ENCODE results near the gene SOST.

SOST gene

DNA sequence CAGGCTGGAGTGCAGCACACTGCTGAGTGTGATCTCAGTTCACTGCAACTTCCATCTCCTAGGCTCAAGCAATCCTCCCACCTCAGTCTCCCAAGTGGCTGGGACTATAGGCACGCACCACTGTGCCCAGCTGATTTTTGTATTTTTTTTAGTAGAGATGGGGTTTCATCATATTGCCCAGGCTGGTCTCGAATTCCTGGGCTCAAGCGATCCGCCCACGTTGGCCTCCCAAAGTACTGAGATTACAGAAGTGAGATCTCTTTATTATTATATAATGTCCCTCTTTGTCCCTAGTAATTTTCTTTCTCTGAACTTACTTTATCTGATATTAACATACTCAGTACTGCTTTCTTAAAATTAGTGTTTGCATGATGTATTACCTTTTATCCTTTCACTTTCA, 29.9 kb upstream of the SOST start:
- Histone ChIP-seq H3K9me3 (ENCODE audit: insufficient read depth, low read depth, low read length) (no peaks in the 10 kb centered on the region), H3K4me3 (ENCODE audit: low read length) (no peak overlapping the region), H3K27ac (ENCODE audit: low read length) (no peak overlapping the region), H3K36me3 (ENCODE audit: insufficient read depth, low read depth, low read length) (no peaks in the 10 kb centered on the region), H3K27me3 (ENCODE audit: insufficient read depth, low read length) (no peaks in the 10 kb centered on the region), H3K4me1 (ENCODE audit: insufficient read depth, low read length) (no peaks in the 10 kb centered on the region; the same call in 1 of the 2 replicates), H3K9ac (ENCODE audit: low read depth, low read length) (no peak overlapping the region)

DNA sequence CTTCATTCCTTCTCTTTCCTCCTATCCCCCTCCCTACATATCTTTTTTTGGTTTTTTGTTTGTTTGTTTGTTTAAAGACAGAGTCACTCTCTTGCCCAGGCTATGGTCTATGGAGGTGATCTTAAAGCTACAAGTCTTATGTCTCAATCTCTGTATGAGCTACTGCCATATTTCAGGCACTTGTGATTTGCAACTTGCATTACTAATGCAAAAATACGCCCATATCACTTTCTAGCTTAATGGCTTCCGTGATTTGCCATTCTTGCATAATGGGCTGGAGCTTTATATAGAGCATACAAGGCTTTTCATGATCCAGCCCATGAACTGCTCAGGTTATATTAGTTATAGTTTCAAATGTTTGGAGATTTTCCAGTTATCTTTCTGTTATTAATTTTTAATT, 29.1 kb upstream of the SOST start:
- H3K4me1 ChIP-seq (ENCODE audit: insufficient read depth, low read length): no peaks in the 10 kb centered on the region; the same call in 1 of the 2 replicates

DNA sequence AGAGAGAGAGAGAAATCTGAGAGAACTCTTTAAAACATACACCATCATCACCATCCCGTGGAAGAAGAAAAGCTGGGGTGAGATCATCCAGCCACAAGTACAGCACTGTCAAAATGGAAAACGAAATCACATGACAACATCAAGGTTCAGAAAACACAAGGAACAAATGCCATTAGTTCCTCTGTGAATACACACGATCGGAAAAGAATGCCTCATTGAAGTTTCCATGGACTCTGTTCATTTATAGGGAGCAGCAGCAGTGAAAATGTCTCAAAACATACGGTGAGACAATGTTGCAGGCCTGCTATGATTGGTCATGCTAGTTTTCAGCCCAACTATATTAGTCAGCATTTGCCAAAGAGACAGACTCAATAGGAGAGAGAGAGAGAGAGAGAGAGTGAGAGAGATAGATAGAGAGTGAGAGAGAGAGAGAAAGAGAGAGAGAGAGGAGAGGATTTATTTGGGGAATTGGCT, 26.1 kb upstream of the SOST start:
- no peaks in the 10 kb centered on the region for H3K9me3 ChIP-seq (ENCODE audit: insufficient read depth, low read depth, low read length)
- H3K27me3 ChIP-seq (ENCODE audit: insufficient read depth, low read length): peaks cover 15% of the 10 kb centered on the region
- H3K36me3 ChIP-seq (ENCODE audit: insufficient read depth, low read depth, low read length): no peaks in the 10 kb centered on the region
- H3K4me1 ChIP-seq (ENCODE audit: insufficient read depth, low read length): no peaks in the 10 kb centered on the region
- no peak overlapping the region for H3K9ac ChIP-seq (ENCODE audit: low read depth, low read length)
- no peak overlapping the region for H3K27ac ChIP-seq (ENCODE audit: low read length)
- H3K4me3 ChIP-seq (ENCODE audit: low read length): no peak overlapping the region

More for the DNA sequence above, 29.1 kb upstream of the SOST start:
- no peaks in the 10 kb centered on the region for H3K27me3 ChIP-seq (ENCODE audit: insufficient read depth, low read length)
- H3K9me3 ChIP-seq (ENCODE audit: insufficient read depth, low read depth, low read length): no peaks in the 10 kb centered on the region
- H3K36me3 ChIP-seq (ENCODE audit: insufficient read depth, low read depth, low read length): no peaks in the 10 kb centered on the region
- H3K4me3 ChIP-seq (ENCODE audit: low read length): no peak overlapping the region
- H3K9ac ChIP-seq (ENCODE audit: low read depth, low read length): no peak overlapping the region
- no peak overlapping the region for H3K27ac ChIP-seq (ENCODE audit: low read length)

DNA sequence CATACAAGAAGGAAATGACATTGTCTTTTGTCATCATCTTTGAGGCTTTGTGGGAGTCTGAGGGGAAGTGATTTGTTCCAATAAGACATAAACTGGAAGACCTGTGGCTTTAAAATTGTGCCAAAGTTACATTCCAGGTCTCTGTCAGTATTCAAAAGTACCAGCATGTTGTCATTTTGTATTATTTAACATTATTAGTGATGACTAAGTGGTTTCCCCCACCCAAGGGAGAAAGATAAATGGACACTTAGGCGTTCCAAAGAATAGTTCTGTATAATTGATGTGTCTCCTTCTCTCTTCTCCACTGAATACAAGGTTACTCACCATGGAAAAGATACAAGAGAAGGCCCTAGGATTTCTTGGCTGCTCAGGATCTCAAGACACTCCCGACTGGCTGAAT, 25.5 kb upstream of the SOST start:
- H3K9me3 ChIP-seq (ENCODE audit: insufficient read depth, low read depth, low read length): no peaks in the 10 kb centered on the region
- H3K36me3 ChIP-seq (ENCODE audit: insufficient read depth, low read depth, low read length): no peaks in the 10 kb centered on the region
- H3K27ac ChIP-seq (ENCODE audit: low read length): no peak overlapping the region
- no peak overlapping the region for H3K9ac ChIP-seq (ENCODE audit: low read depth, low read length)
- no peak overlapping the region for H3K4me3 ChIP-seq (ENCODE audit: low read length)
- peaks cover 3% of the 10 kb centered on the region; the same call in 1 of the 2 replicates for H3K4me1 ChIP-seq (ENCODE audit: insufficient read depth, low read length)
- H3K27me3 ChIP-seq (ENCODE audit: insufficient read depth, low read length): peaks cover 21% of the 10 kb centered on the region

DNA sequence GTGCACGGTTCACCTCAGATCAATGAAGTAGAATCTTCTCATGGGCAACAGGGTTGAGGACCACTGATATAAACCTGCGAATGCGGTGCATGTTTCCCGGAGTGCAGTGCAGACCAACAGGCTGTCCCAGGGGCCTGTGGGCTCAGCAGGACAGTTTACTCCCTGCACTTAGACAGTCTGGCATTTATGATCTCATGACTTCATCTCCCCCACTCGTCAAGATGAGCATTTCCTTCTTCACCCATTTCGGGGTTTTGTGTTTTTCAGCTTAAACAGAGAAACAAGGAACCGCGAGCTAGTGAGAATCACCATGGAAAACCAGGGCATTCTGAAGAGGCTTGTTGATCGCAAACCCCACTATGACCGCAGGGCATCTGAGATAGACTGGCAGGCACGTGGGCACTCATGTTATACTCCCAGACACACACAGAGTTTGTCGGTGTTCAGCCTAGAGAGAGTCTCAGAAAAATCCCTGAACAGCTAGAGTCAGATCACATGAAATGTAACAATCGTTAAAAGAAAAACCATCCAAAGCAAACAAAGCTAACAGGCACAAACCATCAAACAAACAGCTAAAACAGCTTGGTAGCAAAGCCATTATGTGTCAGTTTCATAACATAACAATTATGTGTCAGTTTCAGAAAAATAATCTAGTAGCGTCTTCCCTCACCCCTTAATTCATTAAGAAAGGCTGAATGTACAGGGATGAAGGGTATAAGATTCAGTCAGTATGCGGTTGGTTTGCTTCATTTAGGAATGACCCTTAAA, 24.5 kb upstream of the SOST start:
- Histone ChIP-seq H3K9me3 (ENCODE audit: insufficient read depth, low read depth, low read length) (no peaks in the 10 kb centered on the region), H3K27ac (ENCODE audit: low read length) (no peak overlapping the region), H3K27me3 (ENCODE audit: insufficient read depth, low read length) (peaks cover 22% of the 10 kb centered on the region)

DNA sequence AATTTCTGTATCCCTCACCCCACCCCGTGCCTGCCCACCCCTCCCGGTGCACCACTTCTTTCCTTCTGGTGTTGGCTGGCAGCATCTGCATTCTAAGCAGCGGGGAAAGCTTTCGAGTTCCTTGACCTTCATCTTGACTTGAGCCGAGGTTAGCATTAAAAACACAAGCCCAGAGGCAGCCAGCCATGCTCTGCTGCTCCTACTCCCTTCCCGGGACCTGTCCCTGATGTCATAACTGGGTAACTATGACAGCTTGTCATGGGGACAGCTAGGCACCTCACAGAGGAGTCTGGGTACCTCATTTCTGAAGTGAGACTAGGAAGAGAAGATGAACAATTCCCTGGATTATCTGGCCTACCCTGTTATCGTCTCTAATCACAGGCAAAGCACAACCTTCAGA, 21.5 kb upstream of the SOST start, which contains the start of gene CFAP97D1:
TSS of gene CFAP97D1 (plus strand) at position 301 of the 400 bp plus-strand sequence. CDS start at position 329, 28 bp downstream.
- Histone ChIP-seq H3K27ac (ENCODE audit: low read length) (no peak within 1 kb of the TSS), H3K27me3 (ENCODE audit: insufficient read depth, low read length) (peaks cover 22% of the 10 kb centered on the region), H3K9ac (ENCODE audit: low read depth, low read length) (peak within 1 kb of the TSS; percentile 55; the same call in 1 of the 2 replicates), H3K4me3 (ENCODE audit: low read length) (peak within 1 kb of the TSS; percentile 81), H3K9me3 (ENCODE audit: insufficient read depth, low read depth, low read length) (no peaks in the 10 kb centered on the region), H3K4me1 (ENCODE audit: insufficient read depth, low read length) (peaks cover 3% of the 10 kb centered on the region; the same call in 1 of the 2 replicates), H3K36me3 (ENCODE audit: insufficient read depth, low read depth, low read length) (peaks cover 7% of the 10 kb centered on the region; the same call in 1 of the 2 replicates)

More for the DNA sequence above, 24.5 kb upstream of the SOST start:
- Histone ChIP-seq H3K36me3 (ENCODE audit: insufficient read depth, low read depth, low read length) (no peaks in the 10 kb centered on the region), H3K4me1 (ENCODE audit: insufficient read depth, low read length) (peaks cover 3% of the 10 kb centered on the region; the same call in 1 of the 2 replicates), H3K9ac (ENCODE audit: low read depth, low read length) (no peak overlapping the region), H3K4me3 (ENCODE audit: low read length) (no peak overlapping the region)

- Histone ChIP-seq H3K9me3 (ENCODE audit: insufficient read depth, low read depth, low read length) (no peaks in the 10 kb centered on the region), H3K27ac (ENCODE audit: low read length) (no peak overlapping the region), H3K27me3 (ENCODE audit: insufficient read depth, low read length) (peaks cover 22% of the 10 kb centered on the region), H3K4me3 (ENCODE audit: low read length) (peak overlapping the region; percentile 81), H3K4me1 (ENCODE audit: insufficient read depth, low read length) (peaks cover 3% of the 10 kb centered on the region; the same call in 1 of the 2 replicates), H3K9ac (ENCODE audit: low read depth, low read length) (peak overlapping the region; percentile 55; the same call in 1 of the 2 replicates), H3K36me3 (ENCODE audit: insufficient read depth, low read depth, low read length) (peaks cover 14% of the 10 kb centered on the region; the same call in 1 of the 2 replicates)
These were observed 20.8 kb upstream of the SOST start for GRCh38 chr17:43779145-43780125.

- Histone ChIP-seq H3K9ac (ENCODE audit: low read depth, low read length) (peak within 1 kb of the TSS; percentile 86), H3K4me1 (ENCODE audit: insufficient read depth, low read length) (peaks cover 3% of the 10 kb centered on the region; the same call in 1 of the 2 replicates), H3K36me3 (ENCODE audit: insufficient read depth, low read depth, low read length) (peaks cover 19% of the 10 kb centered on the region; the same call in 1 of the 2 replicates), H3K27ac (ENCODE audit: low read length) (no peak within 1 kb of the TSS), H3K9me3 (ENCODE audit: insufficient read depth, low read depth, low read length) (no peaks in the 10 kb centered on the region), H3K27me3 (ENCODE audit: insufficient read depth, low read length) (peaks cover 22% of the 10 kb centered on the region), H3K4me3 (ENCODE audit: low read length) (peak within 1 kb of the TSS; percentile 81)
These were observed 19.9 kb upstream of the SOST start, which contains the start of gene DUSP3 for GRCh38 chr17:43778337-43779144. Gene DUSP3 (minus strand): TSS chr17:43778977. CDS start chr17:43778924, 53 bp downstream.

DNA sequence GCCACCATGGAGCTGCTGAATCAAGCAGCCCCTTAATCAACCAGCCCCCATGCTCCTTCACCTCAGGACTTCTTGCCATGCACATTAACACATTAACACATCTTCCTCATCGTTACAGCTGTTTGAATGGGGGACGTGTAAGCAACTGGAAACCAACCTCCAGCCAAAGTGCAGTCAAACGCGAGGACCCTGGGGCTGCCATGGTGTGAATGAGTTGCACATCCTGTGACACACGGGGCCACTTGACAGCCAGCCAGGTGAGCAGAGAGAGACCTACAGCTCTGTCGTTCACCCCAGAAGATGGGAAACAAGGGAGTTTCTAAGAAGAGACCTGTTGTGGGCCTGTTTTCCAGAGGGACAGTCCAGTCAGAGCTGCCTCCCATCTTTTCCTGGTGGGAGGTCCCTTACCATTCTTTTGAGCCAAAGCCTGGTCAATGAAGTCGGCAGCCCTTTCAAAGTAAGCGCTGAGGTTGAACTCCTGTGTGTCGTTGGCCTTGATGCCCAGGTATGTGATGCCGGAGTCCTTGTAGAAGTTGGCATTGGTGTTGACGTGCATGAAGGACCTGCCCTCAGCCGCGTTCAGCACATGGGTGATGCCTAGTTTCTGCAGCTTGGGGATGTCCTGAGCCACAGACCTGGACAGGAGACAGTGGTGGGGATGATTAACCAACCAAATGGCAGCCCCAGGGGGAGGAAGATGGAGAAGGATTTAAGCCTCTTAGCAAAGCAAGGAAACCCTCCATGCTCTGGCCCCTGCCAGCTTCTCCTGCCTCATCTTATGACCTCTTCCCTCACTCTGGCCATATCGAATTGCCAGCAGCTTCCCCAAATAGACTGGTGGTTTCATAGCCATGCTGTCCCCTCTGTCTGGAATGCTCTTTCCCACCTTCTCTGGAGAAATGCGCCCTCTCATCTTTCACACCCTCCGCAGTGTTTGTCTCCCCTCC, 16.0 kb upstream of the SOST start:
- Histone ChIP-seq H3K9ac (ENCODE audit: low read depth, low read length) (no peak overlapping the region), H3K4me1 (ENCODE audit: insufficient read depth, low read length) (peaks cover 3% of the 10 kb centered on the region; the same call in 1 of the 2 replicates), H3K9me3 (ENCODE audit: insufficient read depth, low read depth, low read length) (no peaks in the 10 kb centered on the region), H3K36me3 (ENCODE audit: insufficient read depth, low read depth, low read length) (peaks cover 50% of the 10 kb centered on the region), H3K27ac (ENCODE audit: low read length) (no peak overlapping the region), H3K4me3 (ENCODE audit: low read length) (no peak overlapping the region), H3K27me3 (ENCODE audit: insufficient read depth, low read length) (peaks cover 6% of the 10 kb centered on the region)
